Thymus (tissue), 11 donors: Measurements from ENCODE around the gene CBX4. TPM values are rescaled to one million over a fixed set of nuclear protein-coding genes. Genes with fewer than 3 reads are reported as not detected.

Source experiments
- DNase-seq, 9 donors: peaks; one replicate each; pipeline ENCODE4 v3.0.0-alpha.2; 2013; ENCODE audit warnings: low spot score in 9 of 9, low read depth in 6 of 9, missing footprints in 1 of 9
- H3K27ac ChIP-seq, 2 donors: one replicate each; pipeline ENCODE4 v1.5.1; 2013; ENCODE audit warnings: control low read depth in 1 of 2, low read depth in 1 of 2, low read length in 1 of 2, mild to moderate bottlenecking in 1 of 2, moderate library complexity in 1 of 2
- H3K27me3 ChIP-seq, 2 donors: one replicate each; pipeline ENCODE4 v1.5.1; 2013; ENCODE audit warnings: low read length in 1 of 2; ENCODE audit not compliant: control insufficient read depth in 2 of 2, insufficient read depth in 1 of 2
- H3K36me3 ChIP-seq, 2 donors: one replicate each; pipeline ENCODE4 v1.5.1; 2013; ENCODE audit warnings: low read length in 1 of 2, mild to moderate bottlenecking in 1 of 2, moderate library complexity in 1 of 2; ENCODE audit not compliant: control insufficient read depth in 2 of 2, insufficient read depth in 2 of 2
- H3K4me1 ChIP-seq, 2 donors: one replicate each; pipeline ENCODE4 v1.5.1; 2013; ENCODE audit warnings: low read length in 2 of 2; ENCODE audit not compliant: control insufficient read depth in 2 of 2, insufficient read depth in 2 of 2
- H3K4me3 ChIP-seq, 2 donors: one replicate each; pipeline ENCODE4 v1.5.1; 2013; ENCODE audit warnings: low read length in 2 of 2, control low read depth in 1 of 2, mild to moderate bottlenecking in 1 of 2
- H3K9me3 ChIP-seq, 2 donors: one replicate each; pipeline ENCODE4 v1.5.1; 2013; ENCODE audit warnings: low read length in 1 of 2, mild to moderate bottlenecking in 1 of 2; ENCODE audit not compliant: control insufficient read depth in 2 of 2, insufficient read depth in 1 of 2
- WGBS: extraction: QIAGEN DNeasy Blood & Tissue Kit; methylation state at CpG from one replicate; pipeline ENCODE4 v1.1.7; 2013; 5-methylcytosine and 5-hydroxymethylcytosine counted together
- polyA plus RNA-seq: library from polyadenylated mRNA; stranded (reverse); fragments of 200-250 nt; gene quantifications from one replicate; pipeline ENCODE4 v1.2.3, GENCODE V29; 2013
- total RNA-seq: library from RNA; stranded (reverse); fragments of 120-200 nt; gene quantifications from one replicate; pipeline ENCODE4 v1.2.4, GENCODE V29; 2013
- donor health status: healthy.

Gene CBX4
- total and polyA plus RNA-seq, 2 donors: 26.9 to 32.1 TPM

- no peak overlapping the region for H3K4me3 ChIP-seq
- 39% methylated on average over 6 of the region's 6 CpGs for WGBS
- H3K4me1 ChIP-seq: peaks cover 0 to 17% of the 10 kb centered on the region in 2 donors
- H3K36me3 ChIP-seq: no peaks in the 10 kb centered on the region
- peaks cover 0 to 8% of the 10 kb centered on the region in 2 donors for H3K27me3 ChIP-seq
- no peaks in the 10 kb centered on the region for H3K9me3 ChIP-seq
- no peak overlapping the region for H3K27ac ChIP-seq
- peak in 8 of 9 donors; percentile 14 to 78 (median 60) for DNase-seq
Observed at GRCh38 chr17:79874329-79874981, 35.2 kb upstream of the CBX4 start.

GRCh38 chr17:79873583-79873982, 34.3 kb upstream of the CBX4 start:
- Histone ChIP-seq H3K4me1 (peaks cover 0 to 17% of the 10 kb centered on the region in 2 donors), H3K4me3 (no peak overlapping the region), H3K27ac (no peak overlapping the region), H3K9me3 (no peaks in the 10 kb centered on the region), H3K36me3 (no peaks in the 10 kb centered on the region), H3K27me3 (peaks cover 0 to 8% of the 10 kb centered on the region in 2 donors)
- 96% methylated on average over 9 of the region's 9 CpGs for WGBS
- no peak for DNase-seq

- 59% methylated on average over 10 of the region's 10 CpGs for WGBS
- no peak overlapping the region for H3K4me3 ChIP-seq
- DNase-seq: no peak
- peaks cover 0 to 4% of the 10 kb centered on the region in 2 donors for H3K27me3 ChIP-seq
- H3K36me3 ChIP-seq: no peaks in the 10 kb centered on the region
- H3K4me1 ChIP-seq: peaks cover 0 to 17% of the 10 kb centered on the region in 2 donors
- no peaks in the 10 kb centered on the region for H3K9me3 ChIP-seq
- H3K27ac ChIP-seq: no peak overlapping the region
Observed at GRCh38 chr17:79872762-79873161, 33.5 kb upstream of the CBX4 start.

- Histone ChIP-seq H3K27me3 (peaks cover 0 to 2% of the 10 kb centered on the region in 2 donors), H3K27ac (no peak overlapping the region), H3K36me3 (no peaks in the 10 kb centered on the region), H3K4me1 (peaks cover 0 to 27% of the 10 kb centered on the region in 2 donors), H3K4me3 (no peak overlapping the region), H3K9me3 (no peaks in the 10 kb centered on the region)
- WGBS: 89% methylated on average over 18 of the region's 18 CpGs
- no peak for DNase-seq
Observed at GRCh38 chr17:79871131-79871530, 31.9 kb upstream of the CBX4 start.

- Histone ChIP-seq H3K4me1 (peaks cover 0 to 30% of the 10 kb centered on the region in 2 donors), H3K9me3 (no peaks in the 10 kb centered on the region), H3K27ac (no peak overlapping the region), H3K27me3 (peaks cover 0 to 6% of the 10 kb centered on the region in 2 donors), H3K4me3 (no peak overlapping the region), H3K36me3 (no peaks in the 10 kb centered on the region)
- DNase-seq: no peak
- 90% methylated on average over 15 of the region's 15 CpGs for WGBS
Observed at GRCh38 chr17:79870540-79870939, 31.3 kb upstream of the CBX4 start.

GRCh38 chr17:79866791-79867518, 27.7 kb upstream of the CBX4 start:
- Histone ChIP-seq H3K4me1 (peaks cover 0 to 31% of the 10 kb centered on the region in 2 donors), H3K9me3 (no peaks in the 10 kb centered on the region), H3K27me3 (peaks cover 0 to 26% of the 10 kb centered on the region in 2 donors), H3K27ac (peak overlapping the region in 1 of 2 donors; percentile 66), H3K36me3 (no peaks in the 10 kb centered on the region), H3K4me3 (no peak overlapping the region)
- WGBS: 63% methylated on average over 11 of the region's 11 CpGs
- peak in 1 of 9 donors; percentile 29 for DNase-seq

GRCh38 chr17:79865351-79866210, 26.3 kb upstream of the CBX4 start:
- Histone ChIP-seq H3K9me3 (no peaks in the 10 kb centered on the region), H3K4me3 (no peak overlapping the region), H3K36me3 (no peaks in the 10 kb centered on the region), H3K4me1 (peaks cover 0 to 18% of the 10 kb centered on the region in 2 donors), H3K27me3 (peaks cover 0 to 36% of the 10 kb centered on the region in 2 donors), H3K27ac (no peak overlapping the region)
- DNase-seq: no peak
- 81% methylated on average over 18 of the region's 18 CpGs for WGBS

DNA sequence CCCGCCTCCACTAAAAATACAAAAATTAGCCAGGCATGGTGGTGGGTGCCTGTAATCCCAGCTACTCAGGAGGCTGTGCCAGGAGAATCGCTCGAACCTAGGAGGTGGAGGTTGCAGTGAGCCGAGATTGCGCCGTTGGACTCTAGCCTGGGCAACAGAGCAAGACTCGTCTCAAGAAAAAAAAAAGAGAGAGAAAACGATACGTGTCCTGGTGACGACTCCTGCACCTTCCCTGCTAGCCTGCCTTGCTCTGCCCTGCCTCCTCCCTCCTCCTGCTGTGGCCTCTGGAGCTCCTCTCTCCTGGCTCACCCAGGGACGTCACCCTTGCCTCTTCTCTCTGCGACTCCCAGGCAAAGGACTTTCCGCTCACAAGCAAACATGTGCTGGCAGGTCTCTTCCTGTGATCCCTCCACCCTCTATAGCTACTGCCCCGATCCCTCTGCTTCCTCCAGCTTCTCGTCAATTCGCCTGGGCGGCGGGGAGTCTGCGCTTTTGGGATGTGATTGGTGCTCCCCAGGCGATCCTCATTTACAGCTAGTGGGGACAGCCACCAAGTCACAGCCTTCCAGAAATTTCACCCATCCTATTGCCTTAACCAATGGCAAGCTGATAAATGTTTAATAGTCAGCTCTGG, 25.5 kb upstream of the CBX4 start:
- Histone ChIP-seq H3K27me3 (peaks cover 0 to 44% of the 10 kb centered on the region in 2 donors), H3K36me3 (no peaks in the 10 kb centered on the region), H3K9me3 (no peaks in the 10 kb centered on the region), H3K4me1 (peaks cover 0 to 15% of the 10 kb centered on the region in 2 donors), H3K4me3 (no peak overlapping the region), H3K27ac (no peak overlapping the region)
- no peak for DNase-seq
- 86% methylated on average over 20 of the region's 20 CpGs for WGBS
